HG02970 (cell line): ENCODE data around the gene GOLGA5.
"Not testable (repeated sequence)": the region's sequence is repeated elsewhere in the genome, so short reads cannot be mapped to it uniquely, and the experiment has no call there.

Experiments
- ATAC-seq: cut with Tn5 transposase; IDR thresholded peaks from one replicate; pipeline ENCODE4 v1.9.1; 2021; ENCODE audit warnings: mild to moderate bottlenecking, moderate library complexity, moderate number of reproducible peaks; ENCODE audit not compliant: unreplicated experiment, low FRiP score

Gene GOLGA5

GRCh38 chr14:92778868-92779565 is 15.1 kb upstream of the GOLGA5 start:
- not testable (repeated sequence) for ATAC-seq

- ATAC-seq, result no peak
Measured at GRCh38 chr14:92780444-92781232, 13.5 kb upstream of the GOLGA5 start.

- ATAC-seq, result no peak
Measured at GRCh38 chr14:92781350-92781749, 12.8 kb upstream of the GOLGA5 start.

- ATAC-seq, result no peak
Measured at GRCh38 chr14:92783813-92784431, 10.2 kb upstream of the GOLGA5 start.

GRCh38 chr14:92785667-92786426 is 8.3 kb upstream of the GOLGA5 start:
- no peak for ATAC-seq

GRCh38 chr14:92786427-92786756 is 7.7 kb upstream of the GOLGA5 start:
- ATAC-seq, result no peak

GRCh38 chr14:92787554-92787953 is 6.6 kb upstream of the GOLGA5 start:
- no peak for ATAC-seq

GRCh38 chr14:92789457-92790089 is 4.5 kb upstream of the GOLGA5 start:
- no peak for ATAC-seq

GRCh38 chr14:92792885-92793284 is 1.2 kb upstream of the GOLGA5 start:
- no peak for ATAC-seq

- ATAC-seq, result peak; percentile 2
Measured at GRCh38 chr14:92794547-92794941, 439 bp downstream of the GOLGA5 start.

GRCh38 chr14:92794961-92795360 is 856 bp downstream of the GOLGA5 start:
- no peak for ATAC-seq

GRCh38 chr14:92797935-92798653 is 4.0 kb downstream of the GOLGA5 start:
- ATAC-seq, result no peak

- no peak for ATAC-seq
Measured at GRCh38 chr14:92798811-92799210, 4.7 kb downstream of the GOLGA5 start.

GRCh38 chr14:92800012-92800411 is 5.9 kb downstream of the GOLGA5 start:
- ATAC-seq, result no peak

- ATAC-seq, result no peak
Measured at GRCh38 chr14:92800525-92800924, 6.4 kb downstream of the GOLGA5 start.

GRCh38 chr14:92801917-92802316 is 7.8 kb downstream of the GOLGA5 start:
- ATAC-seq, result no peak

- ATAC-seq, result no peak
Measured at GRCh38 chr14:92802678-92803077, 8.6 kb downstream of the GOLGA5 start.

GRCh38 chr14:92813201-92813600 is 19.1 kb downstream of the GOLGA5 start:
- ATAC-seq, result no peak

- no peak for ATAC-seq
Measured at GRCh38 chr14:92819011-92819597, 25.0 kb downstream of the GOLGA5 start.
